Measurements from ENCODE around the gene IRF5.
"Not testable (repeated sequence)": the region's sequence is repeated elsewhere in the genome, so short reads cannot be mapped to it uniquely, and the experiment has no call there.

- not testable (repeated sequence) for TF ChIP-seq POLR2A (IDR thresholded peaks at IDR 0.05)
- TF ChIP-seq, protein P1, sequence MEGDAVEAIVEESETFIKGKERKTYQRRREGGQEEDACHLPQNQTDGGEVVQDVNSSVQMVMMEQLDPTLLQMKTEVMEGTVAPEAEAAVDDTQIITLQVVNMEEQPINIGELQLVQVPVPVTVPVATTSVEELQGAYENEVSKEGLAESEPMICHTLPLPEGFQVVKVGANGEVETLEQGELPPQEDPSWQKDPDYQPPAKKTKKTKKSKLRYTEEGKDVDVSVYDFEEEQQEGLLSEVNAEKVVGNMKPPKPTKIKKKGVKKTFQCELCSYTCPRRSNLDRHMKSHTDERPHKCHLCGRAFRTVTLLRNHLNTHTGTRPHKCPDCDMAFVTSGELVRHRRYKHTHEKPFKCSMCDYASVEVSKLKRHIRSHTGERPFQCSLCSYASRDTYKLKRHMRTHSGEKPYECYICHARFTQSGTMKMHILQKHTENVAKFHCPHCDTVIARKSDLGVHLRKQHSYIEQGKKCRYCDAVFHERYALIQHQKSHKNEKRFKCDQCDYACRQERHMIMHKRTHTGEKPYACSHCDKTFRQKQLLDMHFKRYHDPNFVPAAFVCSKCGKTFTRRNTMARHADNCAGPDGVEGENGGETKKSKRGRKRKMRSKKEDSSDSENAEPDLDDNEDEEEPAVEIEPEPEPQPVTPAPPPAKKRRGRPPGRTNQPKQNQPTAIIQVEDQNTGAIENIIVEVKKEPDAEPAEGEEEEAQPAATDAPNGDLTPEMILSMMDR (IDR thresholded peaks at IDR 0.05), result not testable (repeated sequence)
These were observed 5.5 kb downstream of the IRF5 start for GRCh38 chr7:128943251-128943650.
